HepG2 (cell line): ENCODE data around the gene KCND2.

ENCODE experiments used
- GABPA ChIP-seq, 2 experiments: IDR thresholded peaks; 2 replicates each; pipeline ENCODE4 v1.6.1; 2011 to 2016; ENCODE audit warnings: low read depth in 2 of 2, low read length in 1 of 2, missing biosample characterization in 1 of 2, missing genetic modification characterization in 1 of 2
- TF ChIP-seq, protein P1 (sequence below): sonication (generic); formaldehyde crosslinking; IDR thresholded peaks from 2 replicates; pipeline ENCODE4 v1.4.0; 2020; ENCODE audit warnings: mild to moderate bottlenecking, missing genetic modification reagents, borderline replicate concordance

DNA sequence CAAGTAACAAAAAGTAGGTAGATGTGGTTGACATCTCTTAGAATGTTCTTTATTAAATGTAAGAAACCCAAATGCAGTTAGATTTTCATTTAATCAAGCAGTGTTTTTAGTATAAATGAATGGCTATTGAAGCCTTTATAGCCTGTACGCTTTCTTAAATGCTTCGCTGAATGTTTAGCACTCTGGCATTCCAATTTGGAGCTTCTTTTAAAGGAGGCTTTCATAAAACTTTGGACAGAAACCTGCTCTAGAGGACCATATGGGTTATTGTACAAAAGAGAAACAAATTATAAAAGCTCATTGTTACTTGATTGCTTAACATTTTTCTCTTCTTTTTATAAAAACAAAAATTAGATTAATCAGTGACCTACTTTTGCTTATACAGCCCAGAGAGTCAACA is 59.5 kb downstream of the KCND2 start:
- TF ChIP-seq, protein P1, sequence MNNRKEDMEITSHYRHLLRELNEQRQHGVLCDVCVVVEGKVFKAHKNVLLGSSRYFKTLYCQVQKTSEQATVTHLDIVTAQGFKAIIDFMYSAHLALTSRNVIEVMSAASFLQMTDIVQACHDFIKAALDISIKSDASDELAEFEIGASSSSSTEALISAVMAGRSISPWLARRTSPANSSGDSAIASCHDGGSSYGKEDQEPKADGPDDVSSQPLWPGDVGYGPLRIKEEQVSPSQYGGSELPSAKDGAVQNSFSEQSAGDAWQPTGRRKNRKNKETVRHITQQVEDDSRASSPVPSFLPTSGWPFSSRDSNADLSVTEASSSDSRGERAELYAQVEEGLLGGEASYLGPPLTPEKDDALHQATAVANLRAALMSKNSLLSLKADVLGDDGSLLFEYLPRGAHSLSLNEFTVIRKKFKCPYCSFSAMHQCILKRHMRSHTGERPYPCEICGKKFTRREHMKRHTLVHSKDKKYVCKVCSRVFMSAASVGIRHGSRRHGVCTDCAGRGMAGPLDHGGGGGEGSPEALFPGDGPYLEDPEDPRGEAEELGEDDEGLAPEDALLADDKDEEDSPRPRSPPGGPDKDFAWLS (CRISPR knock-in tag) = no peak
- TF ChIP-seq GABPA (IDR thresholded peaks at IDR 0.05; ENCODE audit: low read depth, low read length) (no peak), GABPA (CRISPR knock-in tag; IDR thresholded peaks at IDR 0.05; ENCODE audit: low read depth) (no peak)
